ENCODE results near the gene HOXB5. TPM values are rescaled to one million over a fixed set of nuclear protein-coding genes. Genes with fewer than 3 reads are reported as not detected.

HOXB5 gene
- total and polyA plus RNA-seq, 3 donors from 2014 or later = 0.50 to 1.7 (median 0.71) TPM

DNA sequence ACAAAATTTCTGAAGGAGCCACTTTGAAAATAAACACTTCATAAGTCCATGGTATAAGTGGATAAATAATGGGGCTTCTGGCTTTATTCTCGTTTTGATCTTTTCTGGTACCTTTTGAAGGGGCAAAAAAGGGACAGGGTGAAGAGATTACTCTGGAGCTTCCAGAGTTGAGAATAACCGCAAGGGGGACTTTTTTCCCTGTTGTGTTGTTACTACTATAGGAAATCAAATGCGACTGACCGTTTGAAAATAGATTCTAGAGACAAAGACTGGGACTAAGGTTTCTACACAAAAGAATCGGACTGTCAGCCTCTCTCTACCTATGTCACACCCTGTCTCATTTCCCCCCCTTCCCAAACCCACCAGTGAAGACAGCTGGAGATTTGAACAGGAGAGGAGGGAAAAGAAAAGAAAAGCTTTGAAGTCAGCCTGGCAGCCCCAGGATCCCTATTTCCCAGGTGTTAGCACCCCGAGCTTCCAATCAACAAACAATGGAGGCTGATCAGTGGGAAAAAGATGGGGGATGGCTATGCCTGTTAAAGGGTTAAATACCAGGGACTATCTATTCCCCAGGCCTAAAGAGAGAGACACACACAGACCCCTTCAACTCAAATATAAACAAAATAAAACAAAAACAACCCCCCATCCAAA is 23.8 kb downstream of the HOXB5 start:
- Histone ChIP-seq H3K4me3 (no peak overlapping the region), H3K27ac (no peak overlapping the region), H3K4me1 (no peaks in the 10 kb centered on the region), H3K27me3 (no peaks in the 10 kb centered on the region), H3K36me3 (ENCODE audit: low read depth, missing control alignments) (no peaks in the 10 kb centered on the region), H3K9me3 (no peaks in the 10 kb centered on the region)
- intact Hi-C loops (cut with DNase I; ENCODE audit: low total_unique reads) = no loop called here
- WGBS, 2 donors = 61 to 65% methylated on average over 6 of the region's 6 CpGs
- TF ChIP-seq, protein P1, sequence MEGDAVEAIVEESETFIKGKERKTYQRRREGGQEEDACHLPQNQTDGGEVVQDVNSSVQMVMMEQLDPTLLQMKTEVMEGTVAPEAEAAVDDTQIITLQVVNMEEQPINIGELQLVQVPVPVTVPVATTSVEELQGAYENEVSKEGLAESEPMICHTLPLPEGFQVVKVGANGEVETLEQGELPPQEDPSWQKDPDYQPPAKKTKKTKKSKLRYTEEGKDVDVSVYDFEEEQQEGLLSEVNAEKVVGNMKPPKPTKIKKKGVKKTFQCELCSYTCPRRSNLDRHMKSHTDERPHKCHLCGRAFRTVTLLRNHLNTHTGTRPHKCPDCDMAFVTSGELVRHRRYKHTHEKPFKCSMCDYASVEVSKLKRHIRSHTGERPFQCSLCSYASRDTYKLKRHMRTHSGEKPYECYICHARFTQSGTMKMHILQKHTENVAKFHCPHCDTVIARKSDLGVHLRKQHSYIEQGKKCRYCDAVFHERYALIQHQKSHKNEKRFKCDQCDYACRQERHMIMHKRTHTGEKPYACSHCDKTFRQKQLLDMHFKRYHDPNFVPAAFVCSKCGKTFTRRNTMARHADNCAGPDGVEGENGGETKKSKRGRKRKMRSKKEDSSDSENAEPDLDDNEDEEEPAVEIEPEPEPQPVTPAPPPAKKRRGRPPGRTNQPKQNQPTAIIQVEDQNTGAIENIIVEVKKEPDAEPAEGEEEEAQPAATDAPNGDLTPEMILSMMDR (IDR thresholded peaks at IDR 0.05) = no peak
- TF ChIP-seq POLR2A (IDR thresholded peaks at IDR 0.05) = no peak
- no peak for DNase-seq

GRCh38 chr17:48569240-48569582 is 24.4 kb downstream of the HOXB5 start:
- Histone ChIP-seq H3K9me3 (no peaks in the 10 kb centered on the region), H3K4me3 (no peak overlapping the region), H3K4me1 (no peaks in the 10 kb centered on the region), H3K27me3 (no peaks in the 10 kb centered on the region), H3K27ac (no peak overlapping the region), H3K36me3 (ENCODE audit: low read depth, missing control alignments) (no peaks in the 10 kb centered on the region)
- intact Hi-C loops (cut with DNase I; ENCODE audit: low total_unique reads) = no loop called here
- TF ChIP-seq POLR2A (IDR thresholded peaks at IDR 0.05) = no peak
- WGBS, 2 donors = 26 to 31% methylated on average over 3 of the region's 3 CpGs
- no peak for DNase-seq

DNA sequence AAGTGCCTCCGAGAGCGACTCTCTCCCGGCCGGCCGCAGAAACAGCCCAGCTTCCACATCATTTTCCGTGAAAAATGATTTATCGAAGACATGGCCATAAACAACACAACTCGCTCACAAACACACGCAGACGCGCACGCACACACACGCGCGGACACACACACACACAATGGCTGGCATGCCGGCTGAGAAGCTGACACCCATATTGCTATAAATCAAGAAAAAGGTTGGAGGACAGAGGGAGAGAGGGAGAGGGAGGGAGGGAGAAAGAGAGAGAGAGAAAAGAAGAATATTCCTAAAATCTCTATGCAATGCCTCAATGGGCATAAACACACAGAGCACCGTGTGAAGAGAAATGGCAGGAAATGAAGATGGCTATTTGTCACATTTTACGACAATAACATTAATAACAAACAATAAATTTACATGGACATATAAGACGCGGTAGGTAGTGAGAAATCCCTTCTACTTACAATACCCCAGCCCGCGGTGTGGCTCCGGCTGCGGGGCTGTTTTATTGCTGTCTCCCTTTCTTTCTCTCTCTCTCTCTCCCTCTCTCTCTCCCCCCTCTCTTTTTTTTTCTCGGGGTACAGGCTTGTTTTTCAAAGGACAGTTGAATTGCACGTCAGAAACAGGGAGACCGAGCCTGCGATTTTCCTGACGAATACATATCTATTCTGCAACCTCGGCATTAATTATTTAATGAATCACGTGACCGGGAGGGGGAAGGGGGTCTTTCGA is 24.9 kb downstream of the HOXB5 start:
- H3K36me3 ChIP-seq (ENCODE audit: low read depth, missing control alignments) = no peaks in the 10 kb centered on the region
- WGBS, 2 donors = 18 to 33% methylated on average over 33 of the region's 33 CpGs
- no peaks in the 10 kb centered on the region for H3K4me1 ChIP-seq
- intact Hi-C loops (cut with DNase I; ENCODE audit: low total_unique reads) = no loop called here
- no peak for DNase-seq
- H3K27ac ChIP-seq = no peak overlapping the region
- H3K27me3 ChIP-seq = no peaks in the 10 kb centered on the region
- no peak overlapping the region for H3K4me3 ChIP-seq
- no peaks in the 10 kb centered on the region for H3K9me3 ChIP-seq
- TF ChIP-seq, protein P1 (IDR thresholded peaks at IDR 0.05) = no peak
- no peak for TF ChIP-seq POLR2A (IDR thresholded peaks at IDR 0.05)

DNA sequence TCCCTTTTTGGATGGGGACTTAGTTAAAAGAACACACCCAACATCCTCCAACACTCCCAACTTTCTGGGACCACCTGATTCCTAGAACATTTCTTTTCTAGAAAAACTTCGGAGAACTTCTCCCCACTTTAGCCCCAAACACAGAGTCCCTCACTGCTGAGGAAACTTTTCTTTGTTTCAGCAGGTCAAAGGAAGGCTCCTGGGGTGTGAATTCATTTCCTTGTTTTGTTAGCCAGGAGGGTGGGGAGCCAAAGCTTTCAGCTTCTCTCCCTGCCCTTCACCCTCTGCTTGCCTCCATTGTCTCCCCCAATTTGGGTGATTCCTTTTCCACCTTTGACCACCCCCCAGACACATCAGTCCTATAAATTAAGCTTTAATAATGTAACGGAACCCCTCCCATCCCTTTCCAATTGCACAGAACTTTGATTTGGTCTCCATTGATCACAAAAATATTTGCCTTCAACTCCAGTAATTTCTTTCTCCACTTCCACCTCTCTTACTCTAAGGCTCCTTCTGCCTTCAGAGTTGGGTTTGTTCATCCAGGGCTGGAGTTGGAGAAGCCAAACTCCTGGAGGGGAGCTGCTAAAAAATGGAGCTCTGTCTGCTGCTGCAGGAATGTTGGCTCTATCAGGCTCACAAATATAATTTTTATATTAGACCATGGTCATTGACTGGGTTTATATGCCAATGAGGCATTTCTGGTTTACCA is 25.8 kb downstream of the HOXB5 start:
- Histone ChIP-seq H3K27me3 (no peaks in the 10 kb centered on the region), H3K36me3 (ENCODE audit: low read depth, missing control alignments) (no peaks in the 10 kb centered on the region), H3K4me1 (no peaks in the 10 kb centered on the region), H3K4me3 (no peak overlapping the region), H3K9me3 (no peaks in the 10 kb centered on the region), H3K27ac (no peak overlapping the region)
- no peak for DNase-seq
- WGBS, 2 donors = 60% methylated on average over 2 of the region's 2 CpGs
- no peak for TF ChIP-seq POLR2A (IDR thresholded peaks at IDR 0.05)
- TF ChIP-seq, protein P1 (IDR thresholded peaks at IDR 0.05) = no peak
- intact Hi-C loops (cut with DNase I; ENCODE audit: low total_unique reads) = no loop called here

DNA sequence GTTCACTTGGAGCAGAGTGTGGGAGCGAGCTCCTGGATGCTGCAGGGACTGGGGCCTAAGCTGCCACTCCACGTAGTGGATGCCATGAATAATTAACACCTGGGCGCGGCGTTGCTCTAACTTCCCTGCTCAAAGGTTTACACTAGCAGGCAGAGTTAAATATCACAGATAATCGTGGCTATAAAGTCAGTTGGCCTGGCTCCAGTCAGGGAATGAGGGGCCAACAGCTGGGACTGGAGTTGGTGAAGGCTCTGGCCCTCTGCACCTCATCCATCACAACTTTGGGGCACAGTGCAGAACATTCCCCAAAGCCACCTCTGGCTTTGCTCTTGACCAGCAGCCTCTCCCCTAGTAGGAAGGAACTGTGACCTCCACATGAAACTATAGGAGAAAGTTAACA is 26.4 kb downstream of the HOXB5 start:
- Histone ChIP-seq H3K27ac (no peak overlapping the region), H3K36me3 (ENCODE audit: low read depth, missing control alignments) (no peaks in the 10 kb centered on the region), H3K4me1 (no peaks in the 10 kb centered on the region), H3K27me3 (no peaks in the 10 kb centered on the region), H3K9me3 (no peaks in the 10 kb centered on the region), H3K4me3 (no peak overlapping the region)
- no peak for DNase-seq
- intact Hi-C loops (cut with DNase I; ENCODE audit: low total_unique reads) = no loop called here
- TF ChIP-seq, protein P1 (IDR thresholded peaks at IDR 0.05) = no peak
- no peak for TF ChIP-seq POLR2A (IDR thresholded peaks at IDR 0.05)
- WGBS, 2 donors = 63 to 83% methylated on average over 2 to 6 of the region's 6 CpGs

Measured in testis (tissue), 3 donors.